Measurements from ENCODE around the gene EXD3.

The EXD3 gene

GRCh38 chr9:137299203-137299565, 123.8 kb downstream of the EXD3 start:
- Histone ChIP-seq H3K27me3 (peaks cover 98% of the 10 kb centered on the region), H3K36me3 (no peaks in the 10 kb centered on the region), H3K4me3 (ENCODE audit: low read depth in 1 of 2, low read length in 1 of 2) (no peak overlapping the region), H3K9me3 (no peaks in the 10 kb centered on the region), H3K27ac (no peak overlapping the region), H3K4me1 (ENCODE audit: control insufficient read depth in 1 of 2, insufficient read depth in 1 of 2, low read depth in 1 of 2, low read length in 1 of 2) (peaks cover 11 to 38% of the 10 kb centered on the region in 2 experiments)
- TF ChIP-seq CTCF (IDR thresholded peaks at IDR 0.05), result no peak

- Histone ChIP-seq H3K9me3 (no peaks in the 10 kb centered on the region), H3K27me3 (peaks cover 98% of the 10 kb centered on the region), H3K36me3 (no peaks in the 10 kb centered on the region), H3K27ac (no peak overlapping the region), H3K4me3 (ENCODE audit: low read depth in 1 of 2, low read length in 1 of 2) (no peak overlapping the region), H3K4me1 (ENCODE audit: control insufficient read depth in 1 of 2, insufficient read depth in 1 of 2, low read depth in 1 of 2, low read length in 1 of 2) (peaks cover 11 to 38% of the 10 kb centered on the region in 2 experiments)
- TF ChIP-seq CTCF (IDR thresholded peaks at IDR 0.05), result no peak
Measured at GRCh38 chr9:137298401-137299202, 124.4 kb downstream of the EXD3 start.

GRCh38 chr9:137297966-137298365, 125.0 kb downstream of the EXD3 start:
- TF ChIP-seq CTCF (IDR thresholded peaks at IDR 0.05), result no peak
- Histone ChIP-seq H3K4me3 (ENCODE audit: low read depth in 1 of 2, low read length in 1 of 2) (no peak overlapping the region), H3K4me1 (ENCODE audit: control insufficient read depth in 1 of 2, insufficient read depth in 1 of 2, low read depth in 1 of 2, low read length in 1 of 2) (peaks cover 11 to 38% of the 10 kb centered on the region in 2 experiments), H3K36me3 (no peaks in the 10 kb centered on the region), H3K27ac (no peak overlapping the region), H3K9me3 (no peaks in the 10 kb centered on the region), H3K27me3 (peaks cover 98% of the 10 kb centered on the region)

- Histone ChIP-seq H3K4me3 (ENCODE audit: low read depth in 1 of 2, low read length in 1 of 2) (no peak overlapping the region), H3K9me3 (no peaks in the 10 kb centered on the region), H3K27me3 (peaks cover 98% of the 10 kb centered on the region), H3K27ac (no peak overlapping the region), H3K4me1 (ENCODE audit: control insufficient read depth in 1 of 2, insufficient read depth in 1 of 2, low read depth in 1 of 2, low read length in 1 of 2) (peaks cover 11 to 33% of the 10 kb centered on the region in 2 experiments), H3K36me3 (no peaks in the 10 kb centered on the region)
- TF ChIP-seq CTCF (IDR thresholded peaks at IDR 0.05), result no peak
Measured at GRCh38 chr9:137296670-137297664, 126.0 kb downstream of the EXD3 start.

- Histone ChIP-seq H3K9me3 (no peaks in the 10 kb centered on the region), H3K27me3 (peaks cover 95% of the 10 kb centered on the region), H3K4me3 (ENCODE audit: low read depth in 1 of 2, low read length in 1 of 2) (no peak overlapping the region), H3K4me1 (ENCODE audit: control insufficient read depth in 1 of 2, insufficient read depth in 1 of 2, low read depth in 1 of 2, low read length in 1 of 2) (peaks cover 4 to 26% of the 10 kb centered on the region in 2 experiments), H3K27ac (no peak overlapping the region), H3K36me3 (no peaks in the 10 kb centered on the region)
- no peak for TF ChIP-seq CTCF (IDR thresholded peaks at IDR 0.05)
Measured at GRCh38 chr9:137295849-137296669, 126.9 kb downstream of the EXD3 start.

All from neutrophil (primary cell).